ENCODE measurements around the gene SARDH.

- no peak for TF ChIP-seq EZH2 (IDR thresholded peaks at IDR 0.05; ENCODE audit: low read length)
- TF ChIP-seq CTCF (optimal IDR thresholded peaks at IDR 0.05 in 1 of 3, IDR thresholded peaks at IDR 0.05 in 1 of 3, conservative IDR thresholded peaks at IDR 0.05 in 1 of 3; ENCODE audit: extremely low read depth in 1 of 3, insufficient read depth in 2 of 3, low read length in 3 of 3), result no peak
These were observed 930 bp downstream of the SARDH start for GRCh38 chr9:133737071-133737773.

Data from keratinocyte (primary cell).